CD4-positive, alpha-beta memory T cell (primary cell): ENCODE results near the gene SPECC1. TPM values are rescaled to one million over a fixed set of nuclear protein-coding genes. Genes with fewer than 3 reads are reported as not detected.
"Not testable (repeated sequence)": the region's sequence is repeated elsewhere in the genome, so short reads cannot be mapped to it uniquely, and the experiment has no call there.

Experiments used
- CTCF ChIA-PET: fragments of 350-600 bp; sonication (Branson Sonifier 250); formaldehyde crosslinking; loops from one replicate; lab custom pipeline; 2021; ENCODE audit warnings: inconsistent platforms; ENCODE audit not compliant: partially characterized antibody; lab: Charles Lee
- POLR2A ChIA-PET: fragments of 350-600 bp; sonication (Branson Sonifier 250); formaldehyde crosslinking; loops from one replicate; lab custom pipeline; 2021; ENCODE audit not compliant: partially characterized antibody; lab: Charles Lee
- DNase-seq, 5 donors: peaks; one replicate each; pipeline versions ENCODE4 v3.0.0 to v3.0.0-alpha.2; 2020 to 2022; ENCODE audit warnings: mixed read lengths in 1 of 5
- H3K27ac ChIP-seq: one replicate; pipeline ENCODE4 v1.7.0; 2013; ENCODE audit warnings: low read depth, low read length
- H3K27me3 ChIP-seq: 2 replicates; pipeline ENCODE4 v1.7.0; 2013; ENCODE audit warnings: mild to moderate bottlenecking, low read length, moderate library complexity; ENCODE audit not compliant: insufficient read depth
- H3K36me3 ChIP-seq: 2 replicates; pipeline ENCODE4 v1.7.0; 2013; ENCODE audit warnings: mild to moderate bottlenecking, low read length, moderate library complexity; ENCODE audit not compliant: insufficient read depth
- H3K4me1 ChIP-seq: 2 replicates; pipeline ENCODE4 v1.7.0; 2013; ENCODE audit warnings: mild to moderate bottlenecking, low read length, moderate library complexity; ENCODE audit not compliant: insufficient read depth
- H3K4me3 ChIP-seq, 2 donors: one replicate each; pipeline ENCODE4 v1.7.0; 2013; ENCODE audit warnings: low read length in 2 of 2, mild to moderate bottlenecking in 1 of 2
- H3K9me3 ChIP-seq, 2 donors: one replicate each; pipeline ENCODE4 v1.7.0; 2013; ENCODE audit warnings: low read length in 2 of 2, control low read depth in 1 of 2; ENCODE audit not compliant: control insufficient read depth in 1 of 2
- H3K27ac Mint-ChIP-seq, 7 donors: one replicate each; pipeline ENCODE4 v1.8.0; 2020 to 2021; ENCODE audit warnings: mixed read lengths in 7 of 7, mild to moderate bottlenecking in 6 of 7, inconsistent platforms in 3 of 7, moderate library complexity in 3 of 7
- H3K27me3 Mint-ChIP-seq, 2 donors: one replicate each; pipeline ENCODE4 v1.8.0; 2020 to 2021; ENCODE audit warnings: mixed read lengths in 2 of 2
- H3K36me3 Mint-ChIP-seq, 2 donors: one replicate each; pipeline ENCODE4 v1.8.0; 2020 to 2021; ENCODE audit warnings: mixed read lengths in 2 of 2, inconsistent platforms in 1 of 2, mild to moderate bottlenecking in 1 of 2
- H3K4me1 Mint-ChIP-seq, 4 donors: one replicate each; pipeline ENCODE4 v1.8.0; 2020 to 2021; ENCODE audit warnings: mixed read lengths in 4 of 4, mild to moderate bottlenecking in 1 of 4
- H3K4me3 Mint-ChIP-seq, 8 donors: one replicate each; pipeline ENCODE4 v1.8.0; 2020 to 2021; ENCODE audit warnings: mixed read lengths in 8 of 8, mild to moderate bottlenecking in 7 of 8, moderate library complexity in 6 of 8, inconsistent platforms in 3 of 8
- H3K9me3 Mint-ChIP-seq, 8 donors: one replicate each; pipeline ENCODE4 v1.8.0; 2020 to 2021; ENCODE audit warnings: mixed read lengths in 8 of 8, mild to moderate bottlenecking in 5 of 8, inconsistent platforms in 3 of 8, moderate library complexity in 1 of 8
- intact Hi-C: fragments of 100-400 bp; cut with micrococcal nuclease; formaldehyde crosslinking; loops from one replicate; pipeline ENCODE4 v1.15.1; 2023
- polyA plus RNA-seq, 2 donors: library from polyadenylated mRNA; unstranded; fragments of 300-500 nt; fragmentation: Illumina TruSeq; gene quantifications; one replicate each; pipeline ENCODE4 v1.2.3, GENCODE V29; 2021
- total RNA-seq, 2 experiments: library from RNA; stranded (reverse); gene quantifications; one replicate each; pipeline ENCODE4 v1.2.3, GENCODE V29; 2021

Gene SPECC1
- total and polyA plus RNA-seq, 4 experiments from 2014 or later, result 1.7 to 13.4 (median 8.7) TPM

- intact Hi-C loops, result no loop called here
- no peak overlapping the region for H3K4me3 ChIP-seq
- H3K4me1 ChIP-seq, result peaks cover 14% of the 10 kb centered on the region
- CTCF ChIA-PET, result interaction anchor here (1.0 to 6.0 kb wide), 6 partner anchors 8 to 498 kb away, joined by 3 to 73 read pairs (median 6); no protein-coding TSS in a partner anchor
- peaks cover 7% of the 10 kb centered on the region for H3K27me3 ChIP-seq
- no peaks in the 10 kb centered on the region for H3K9me3 Mint-ChIP-seq
- no peak overlapping the region for H3K27ac ChIP-seq
- DNase-seq, result no peak
- peak overlapping the region in 5 of 8 donors; percentile 88 to 94 (median 90) for H3K4me3 Mint-ChIP-seq
- no peaks in the 10 kb centered on the region for H3K36me3 ChIP-seq
- POLR2A ChIA-PET, result interaction anchor here (0.9 to 2.9 kb wide), 3 partner anchors 33 to 144 kb away, joined by 3 to 22 read pairs (median 3); partner anchors contain the start of gene AKAP10
- peaks cover 9 to 17% (median 10%) of the 10 kb centered on the region in 4 donors for H3K4me1 Mint-ChIP-seq
- H3K36me3 Mint-ChIP-seq, result no peaks in the 10 kb centered on the region
- H3K27ac Mint-ChIP-seq, result peak overlapping the region in 1 of 7 donors; percentile 66
- H3K9me3 ChIP-seq, result no peaks in the 10 kb centered on the region
- H3K27me3 Mint-ChIP-seq, result peaks cover 17 to 27% of the 10 kb centered on the region in 2 donors
Observed at GRCh38 chr17:20010936-20011335, 1.8 kb downstream of the SPECC1 start.

- intact Hi-C loops, result no loop called here
- peaks cover 14% of the 10 kb centered on the region for H3K4me1 ChIP-seq
- H3K4me3 ChIP-seq, result no peak overlapping the region
- no peak overlapping the region for H3K27ac Mint-ChIP-seq
- H3K27me3 ChIP-seq, result peaks cover 7% of the 10 kb centered on the region
- H3K4me1 Mint-ChIP-seq, result peaks cover 9 to 17% (median 10%) of the 10 kb centered on the region in 4 donors
- H3K27ac ChIP-seq, result no peak overlapping the region
- no peaks in the 10 kb centered on the region for H3K9me3 ChIP-seq
- DNase-seq, result no peak
- CTCF ChIA-PET, result interaction anchor here (6.0 kb wide), 1 partner anchor 18 kb away, joined by 73 read pairs; no protein-coding TSS in a partner anchor
- POLR2A ChIA-PET, result interaction anchor here (1.3 kb wide), 1 partner anchor 34 kb away, joined by 3 read pairs; the partner anchor contains the start of gene AKAP10
- no peaks in the 10 kb centered on the region for H3K9me3 Mint-ChIP-seq
- H3K4me3 Mint-ChIP-seq, result peak overlapping the region in 1 of 8 donors; percentile 5
- H3K36me3 Mint-ChIP-seq, result no peaks in the 10 kb centered on the region
- peaks cover 12 to 24% of the 10 kb centered on the region in 2 donors for H3K27me3 Mint-ChIP-seq
- no peaks in the 10 kb centered on the region for H3K36me3 ChIP-seq
Observed at GRCh38 chr17:20012017-20012536, 2.9 kb downstream of the SPECC1 start.

GRCh38 chr17:20016475-20016992, 7.4 kb downstream of the SPECC1 start:
- H3K4me1 ChIP-seq, intact Hi-C loops, H3K4me3 ChIP-seq, H3K36me3 Mint-ChIP-seq, H3K27ac Mint-ChIP-seq, H3K36me3 ChIP-seq, H3K9me3 ChIP-seq, H3K27ac ChIP-seq, H3K4me1 Mint-ChIP-seq, DNase-seq, CTCF ChIA-PET, H3K27me3 ChIP-seq, H3K4me3 Mint-ChIP-seq, H3K9me3 Mint-ChIP-seq, POLR2A ChIA-PET: not testable (repeated sequence)
- peaks cover 14 to 19% of the 10 kb centered on the region in 2 donors for H3K27me3 Mint-ChIP-seq

GRCh38 chr17:20022701-20023100, 13.5 kb downstream of the SPECC1 start:
- Mint-ChIP-seq H3K27me3 (peaks cover 0 to 1% of the 10 kb centered on the region in 2 donors), H3K4me1 (no peaks in the 10 kb centered on the region), H3K36me3 (no peaks in the 10 kb centered on the region), H3K9me3 (peaks cover 0 to 2% (median 0%) of the 10 kb centered on the region in 8 donors), H3K27ac (no peak overlapping the region), H3K4me3 (no peak overlapping the region)
- POLR2A ChIA-PET, result no interaction called here
- Histone ChIP-seq H3K4me3 (no peak overlapping the region), H3K27me3 (no peaks in the 10 kb centered on the region), H3K36me3 (no peaks in the 10 kb centered on the region), H3K4me1 (no peaks in the 10 kb centered on the region), H3K27ac (no peak overlapping the region), H3K9me3 (no peaks in the 10 kb centered on the region)
- no peak for DNase-seq
- intact Hi-C loops, result loop anchor here (10.0 kb wide), 1 partner anchor 52 kb away; no protein-coding TSS in a partner anchor
- CTCF ChIA-PET, result interaction anchor here (1.7 kb wide), 1 partner anchor 30 kb away, joined by 5 read pairs; no protein-coding TSS in a partner anchor

GRCh38 chr17:20026960-20027359, 17.8 kb downstream of the SPECC1 start:
- no peak for DNase-seq
- H3K9me3 ChIP-seq, result no peaks in the 10 kb centered on the region
- H3K4me3 Mint-ChIP-seq, result peak overlapping the region in 1 of 8 donors; percentile 10

GRCh38 chr17:20028443-20028842, 19.3 kb downstream of the SPECC1 start:
- POLR2A ChIA-PET, result no interaction called here
- peaks cover 0 to 2% (median 0%) of the 10 kb centered on the region in 8 donors for H3K9me3 Mint-ChIP-seq
- no peak overlapping the region for H3K27ac Mint-ChIP-seq
- H3K27me3 ChIP-seq, result no peaks in the 10 kb centered on the region
- H3K27me3 Mint-ChIP-seq, result peaks cover 0 to 6% of the 10 kb centered on the region in 2 donors
- H3K36me3 ChIP-seq, result no peaks in the 10 kb centered on the region
- no peak overlapping the region for H3K4me3 ChIP-seq
- H3K27ac ChIP-seq, result no peak overlapping the region
- CTCF ChIA-PET, result no interaction called here
- intact Hi-C loops, result loop anchor here (10.0 kb wide), 1 partner anchor 46 kb away; no protein-coding TSS in a partner anchor
- H3K36me3 Mint-ChIP-seq, result no peaks in the 10 kb centered on the region
- peaks cover 0 to 1% (median 0%) of the 10 kb centered on the region in 4 donors for H3K4me1 Mint-ChIP-seq
- H3K4me1 ChIP-seq, result no peaks in the 10 kb centered on the region
- no peak overlapping the region for H3K4me3 Mint-ChIP-seq
- no peak for DNase-seq
- H3K9me3 ChIP-seq, result no peaks in the 10 kb centered on the region

More at GRCh38 chr17:20026960-20027359, 17.8 kb downstream of the SPECC1 start:
- no peaks in the 10 kb centered on the region for H3K36me3 ChIP-seq
- CTCF ChIA-PET, result no interaction called here
- peaks cover 0 to 2% (median 0%) of the 10 kb centered on the region in 8 donors for H3K9me3 Mint-ChIP-seq
- no peaks in the 10 kb centered on the region for H3K27me3 ChIP-seq
- no peak overlapping the region for H3K27ac ChIP-seq
- intact Hi-C loops, result loop anchor here (10.0 kb wide), 1 partner anchor 48 kb away; no protein-coding TSS in a partner anchor
- H3K36me3 Mint-ChIP-seq, result no peaks in the 10 kb centered on the region
- H3K4me3 ChIP-seq, result no peak overlapping the region
- POLR2A ChIA-PET, result no interaction called here
- no peak overlapping the region for H3K27ac Mint-ChIP-seq
- H3K4me1 ChIP-seq, result no peaks in the 10 kb centered on the region
- H3K4me1 Mint-ChIP-seq, result peaks cover 0 to 1% (median 0%) of the 10 kb centered on the region in 4 donors
- peaks cover 0 to 4% of the 10 kb centered on the region in 2 donors for H3K27me3 Mint-ChIP-seq

- DNase-seq, result no peak
- Histone ChIP-seq H3K27ac (no peak overlapping the region), H3K9me3 (no peaks in the 10 kb centered on the region), H3K36me3 (no peaks in the 10 kb centered on the region), H3K4me1 (no peaks in the 10 kb centered on the region), H3K27me3 (no peaks in the 10 kb centered on the region), H3K4me3 (no peak overlapping the region)
- POLR2A ChIA-PET, result no interaction called here
- Mint-ChIP-seq H3K9me3 (no peaks in the 10 kb centered on the region), H3K4me3 (no peak overlapping the region), H3K27ac (peak overlapping the region in 1 of 7 donors; percentile 59), H3K36me3 (no peaks in the 10 kb centered on the region), H3K4me1 (peaks cover 0 to 1% (median 0%) of the 10 kb centered on the region in 4 donors), H3K27me3 (peaks cover 0 to 4% of the 10 kb centered on the region in 2 donors)
- intact Hi-C loops, result no loop called here
- CTCF ChIA-PET, result no interaction called here
Observed at GRCh38 chr17:20032636-20033035, 23.5 kb downstream of the SPECC1 start.
